ENCODE results near the gene SEMG2.

The SEMG2 gene

GRCh38 chr20:45183084-45183483, 38.1 kb upstream of the SEMG2 start:
- no peak for TF ChIP-seq CTCF (conservative IDR thresholded peaks at IDR 0.05; ENCODE audit: low read depth, low read length)
- no peak for DNase-seq (ENCODE audit: low read depth)
- no peak overlapping the region for H3K4me3 ChIP-seq (ENCODE audit: low read length)

GRCh38 chr20:45187693-45188092, 33.5 kb upstream of the SEMG2 start:
- DNase-seq (ENCODE audit: low read depth): no peak
- no peak overlapping the region for H3K4me3 ChIP-seq (ENCODE audit: low read length)
- no peak for TF ChIP-seq CTCF (conservative IDR thresholded peaks at IDR 0.05; ENCODE audit: low read depth, low read length)

- DNase-seq (ENCODE audit: low read depth): no peak
- TF ChIP-seq CTCF (conservative IDR thresholded peaks at IDR 0.05; ENCODE audit: low read depth, low read length): no peak
- no peak overlapping the region for H3K4me3 ChIP-seq (ENCODE audit: low read length)
Measured at GRCh38 chr20:45189067-45189609, 32.0 kb upstream of the SEMG2 start.

- H3K4me3 ChIP-seq (ENCODE audit: low read length): no peak overlapping the region
- DNase-seq (ENCODE audit: low read depth): no peak
- TF ChIP-seq CTCF (conservative IDR thresholded peaks at IDR 0.05; ENCODE audit: low read depth, low read length): no peak
Measured at GRCh38 chr20:45189861-45190260, 31.3 kb upstream of the SEMG2 start.

GRCh38 chr20:45191926-45192325, 29.2 kb upstream of the SEMG2 start:
- no peak overlapping the region for H3K4me3 ChIP-seq (ENCODE audit: low read length)
- no peak for DNase-seq (ENCODE audit: low read depth)
- TF ChIP-seq CTCF (conservative IDR thresholded peaks at IDR 0.05; ENCODE audit: low read depth, low read length): no peak

GRCh38 chr20:45193331-45193730, 27.8 kb upstream of the SEMG2 start:
- no peak overlapping the region for H3K4me3 ChIP-seq (ENCODE audit: low read length)
- no peak for DNase-seq (ENCODE audit: low read depth)
- TF ChIP-seq CTCF (conservative IDR thresholded peaks at IDR 0.05; ENCODE audit: low read depth, low read length): no peak

- no peak for TF ChIP-seq CTCF (conservative IDR thresholded peaks at IDR 0.05; ENCODE audit: low read depth, low read length)
- no peak for DNase-seq (ENCODE audit: low read depth)
- H3K4me3 ChIP-seq (ENCODE audit: low read length): no peak within 1 kb of the TSS
Measured at GRCh38 chr20:45206725-45207124, 14.4 kb upstream of the SEMG2 start, which contains the start of gene SEMG1. Gene SEMG1 (plus strand): TSS chr20:45207033. CDS start chr20:45207054, 21 bp downstream.
